HCT116 (cell line): Measurements from ENCODE around the gene SLC34A2.

ENCODE experiments used
- EGR1 ChIP-seq: IDR thresholded peaks from 2 replicates; pipeline ENCODE4 v1.6.1; 2012; ENCODE audit warnings: low read depth
- EZH2phosphoT487 ChIP-seq: fragments of 200-600 bp; IDR thresholded peaks from 2 replicates; pipeline ENCODE4 v1.6.1; 2018; ENCODE audit warnings: antibody characterized with exemption, borderline replicate concordance
- RAD21 ChIP-seq: IDR thresholded peaks from 2 replicates; pipeline ENCODE4 v1.6.1; 2012; ENCODE audit warnings: low read depth, mild to moderate bottlenecking
- YY1 ChIP-seq: IDR thresholded peaks from 2 replicates; pipeline ENCODE4 v1.6.1; 2011; ENCODE audit warnings: low read length, low read depth, moderate library complexity, mild to moderate bottlenecking; ENCODE audit not compliant: insufficient replicate concordance; ENCODE audit errors: extremely low read depth
- TF ChIP-seq, protein P1 (sequence below): IDR thresholded peaks from 2 replicates; pipeline ENCODE4 v1.6.1; 2012
- TF ChIP-seq, protein P2 (sequence below): IDR thresholded peaks from 2 replicates; pipeline ENCODE4 v1.6.1; 2012
- TF ChIP-seq, protein P3 (sequence below), 3 experiments: fragments of 200-600 bp in 1 of 3; sonication (generic) in 1 of 3; IDR thresholded peaks in 2 of 3; conservative IDR thresholded peaks in 1 of 3; 2 replicates each; pipeline ENCODE4 v1.5.1; 2012 to 2017; ENCODE audit warnings: low read depth in 2 of 3, low read length in 2 of 3, antibody characterized with exemption in 1 of 3, borderline replicate concordance in 1 of 3, control low read depth in 1 of 3, mild to moderate bottlenecking in 1 of 3, mixed read lengths in 1 of 3, mixed run types in 1 of 3, moderate library complexity in 1 of 3; ENCODE audit not compliant: insufficient read depth in 1 of 3

- no peak for TF ChIP-seq EZH2phosphoT487
- TF ChIP-seq, protein P1, sequence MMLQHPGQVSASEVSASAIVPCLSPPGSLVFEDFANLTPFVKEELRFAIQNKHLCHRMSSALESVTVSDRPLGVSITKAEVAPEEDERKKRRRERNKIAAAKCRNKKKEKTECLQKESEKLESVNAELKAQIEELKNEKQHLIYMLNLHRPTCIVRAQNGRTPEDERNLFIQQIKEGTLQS = no peak
- TF ChIP-seq, protein P2, sequence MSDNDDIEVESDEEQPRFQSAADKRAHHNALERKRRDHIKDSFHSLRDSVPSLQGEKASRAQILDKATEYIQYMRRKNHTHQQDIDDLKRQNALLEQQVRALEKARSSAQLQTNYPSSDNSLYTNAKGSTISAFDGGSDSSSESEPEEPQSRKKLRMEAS = no peak
- no peak for TF ChIP-seq EGR1
- TF ChIP-seq RAD21 = no peak
- TF ChIP-seq, protein P3, sequence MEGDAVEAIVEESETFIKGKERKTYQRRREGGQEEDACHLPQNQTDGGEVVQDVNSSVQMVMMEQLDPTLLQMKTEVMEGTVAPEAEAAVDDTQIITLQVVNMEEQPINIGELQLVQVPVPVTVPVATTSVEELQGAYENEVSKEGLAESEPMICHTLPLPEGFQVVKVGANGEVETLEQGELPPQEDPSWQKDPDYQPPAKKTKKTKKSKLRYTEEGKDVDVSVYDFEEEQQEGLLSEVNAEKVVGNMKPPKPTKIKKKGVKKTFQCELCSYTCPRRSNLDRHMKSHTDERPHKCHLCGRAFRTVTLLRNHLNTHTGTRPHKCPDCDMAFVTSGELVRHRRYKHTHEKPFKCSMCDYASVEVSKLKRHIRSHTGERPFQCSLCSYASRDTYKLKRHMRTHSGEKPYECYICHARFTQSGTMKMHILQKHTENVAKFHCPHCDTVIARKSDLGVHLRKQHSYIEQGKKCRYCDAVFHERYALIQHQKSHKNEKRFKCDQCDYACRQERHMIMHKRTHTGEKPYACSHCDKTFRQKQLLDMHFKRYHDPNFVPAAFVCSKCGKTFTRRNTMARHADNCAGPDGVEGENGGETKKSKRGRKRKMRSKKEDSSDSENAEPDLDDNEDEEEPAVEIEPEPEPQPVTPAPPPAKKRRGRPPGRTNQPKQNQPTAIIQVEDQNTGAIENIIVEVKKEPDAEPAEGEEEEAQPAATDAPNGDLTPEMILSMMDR (IDR thresholded peaks at IDR 0.05 in 2 of 3, conservative IDR thresholded peaks at IDR 0.05 in 1 of 3; ENCODE audit: borderline replicate concordance in 1 of 3, insufficient read depth in 1 of 3, low read depth in 2 of 3, low read length in 2 of 3) = no peak
- TF ChIP-seq YY1 = no peak
Measured at GRCh38 chr4:25677943-25678342, 22.3 kb downstream of the SLC34A2 start.
